K562 (cell line): ENCODE data around the gene PRMT3. TPM values are rescaled to one million over a fixed set of nuclear protein-coding genes. Genes with fewer than 3 reads are reported as not detected.

Experiments
- KAT8 ChIP-seq: fragments of 450-650 bp; IDR thresholded peaks from 2 replicates; pipeline ENCODE4 v1.6.1; 2016; ENCODE audit warnings: low read depth, mild to moderate bottlenecking
- KLF10 ChIP-seq: fragments of 250-450 bp; sonication (Bioruptor Pico); IDR thresholded peaks from 2 replicates; pipeline ENCODE4 v1.6.1; 2021; ENCODE audit warnings: matching md5 sums
- MAX ChIP-seq: sonication (generic); formaldehyde crosslinking; IDR thresholded peaks from 2 replicates; pipeline ENCODE4 v1.9.0; 2022; ENCODE audit warnings: mild to moderate bottlenecking, missing genetic modification reagents
- REST ChIP-seq, 2 experiments: fragments of 450-650 bp; formaldehyde crosslinking in 1 of 2; IDR thresholded peaks; 2 replicates each; pipeline versions ENCODE4 v1.4.0 to v1.6.1; 2014 to 2020; ENCODE audit warnings: mild to moderate bottlenecking in 2 of 2, borderline replicate concordance in 1 of 2, low read depth in 1 of 2
- RFX7 ChIP-seq: fragments of 250-450 bp; sonication (Bioruptor Pico); IDR thresholded peaks from 2 replicates; pipeline ENCODE4 v1.5.1; 2021; ENCODE audit warnings: mild to moderate bottlenecking
- TAF7 ChIP-seq: fragments of 450-650 bp; IDR thresholded peaks from 2 replicates; pipeline ENCODE4 v1.6.1; 2016; ENCODE audit warnings: missing genetic modification characterization, missing compliant biosample characterization
- ZNF318 ChIP-seq, 2 experiments: fragments of 450-650 bp; IDR thresholded peaks; 2 replicates each; pipeline ENCODE4 v1.6.1; 2016; ENCODE audit warnings: mild to moderate bottlenecking in 2 of 2, borderline replicate concordance in 1 of 2, low read depth in 1 of 2, moderate library complexity in 1 of 2
- ZNF644 ChIP-seq: fragments of 200-800 bp; sonication (Bioruptor generic); IDR thresholded peaks from 2 replicates; pipeline ENCODE4 v1.6.1; 2016; ENCODE audit warnings: low read depth, missing genetic modification characterization, missing compliant biosample characterization
- polyA plus RNA-seq, 8 experiments: library from polyadenylated mRNA; depleted of rRNA in 4 of 8; stranded (reverse) in 5 of 8; unstranded in 3 of 8; fragments of >200 nt; fragmentation: Nextera tagmentation in 2 of 8; fragmentation: Illumina TruSeq in 1 of 8; extraction: Ambion mirVana in 2 of 8; extraction: Trizol in 1 of 8; gene quantifications; 2 replicates each; pipeline versions ENCODE4 v1.2.1 to v1.2.3, GENCODE V29; 2011 to 2014; ENCODE audit warnings: inconsistent platforms in 1 of 8, missing spikeins in 1 of 8
- total RNA-seq, 7 experiments: library from RNA; depleted of rRNA in 6 of 7; stranded (reverse); fragments of >200 nt in 6 of 7; fragmentation: Illumina TruSeq in 2 of 7; extraction: Trizol in 2 of 7; gene quantifications; 2 replicates each; pipeline versions ENCODE4 v1.2.1 to v1.2.3, GENCODE V29; 2011 to 2021; ENCODE audit warnings: low replicate concordance in 1 of 7

Gene PRMT3
- total and polyA plus RNA-seq, 9 of the 15 experiments (the other 6 are each of a cell fraction or from before 2014, with no cell fraction given): 24.0 to 62.1 (median 44.7) TPM

GRCh38 chr11:20363500-20364340 lies 23.8 kb upstream of the PRMT3 start, which contains the start of gene HTATIP2 (continued):
- TF ChIP-seq ZNF318 (IDR thresholded peaks at IDR 0.05; ENCODE audit: borderline replicate concordance in 1 of 2, low read depth in 1 of 2) (no peak), TAF7 (tag) (no peak), KAT8 (no peak), REST (IDR thresholded peaks at IDR 0.05; ENCODE audit: borderline replicate concordance) (no peak), REST (CRISPR knock-in tag; IDR thresholded peaks at IDR 0.05; ENCODE audit: low read depth) (0 out of 2 replicates have a peak, but pooled peaks have one; percentile 63), KLF10 (CRISPR knock-in tag) (no peak), MAX (peak; percentile 93), ZNF644 (tag) (peak; percentile 30; the same call in 1 of the 2 replicates), RFX7 (CRISPR knock-in tag) (no peak)
